Activated CD4-positive, CD25-positive, alpha-beta regulatory T cell treated with anti-CD3 and anti-CD28 coated beads, Interleukin-2, amount 50 U/mL, for 16 hours (primary cell): ENCODE results near the gene FAHD1.

Experiments
- DNase-seq: peaks from one replicate; pipeline ENCODE4 v3.0.0-alpha.2; 2020; ENCODE audit warnings: low read depth, low spot score

The FAHD1 gene

GRCh38 chr16:1817276-1817589 lies 9.8 kb upstream of the FAHD1 start:
- no peak for DNase-seq

- no peak for DNase-seq
Measured at GRCh38 chr16:1817716-1818115, 9.3 kb upstream of the FAHD1 start.

- DNase-seq: no peak
Measured at GRCh38 chr16:1818204-1818872, 8.7 kb upstream of the FAHD1 start.

- DNase-seq: no peak
Measured at GRCh38 chr16:1818873-1819525, 8.0 kb upstream of the FAHD1 start.

GRCh38 chr16:1819611-1820010 lies 7.4 kb upstream of the FAHD1 start:
- no peak for DNase-seq

- no peak for DNase-seq
Measured at GRCh38 chr16:1820096-1820945, 6.7 kb upstream of the FAHD1 start.

- no peak for DNase-seq
Measured at GRCh38 chr16:1820946-1821290, 6.1 kb upstream of the FAHD1 start.

GRCh38 chr16:1821861-1822611 lies 5.0 kb upstream of the FAHD1 start:
- DNase-seq: no peak

GRCh38 chr16:1822801-1823200 lies 4.2 kb upstream of the FAHD1 start:
- DNase-seq: no peak

GRCh38 chr16:1823821-1824220 lies 3.2 kb upstream of the FAHD1 start:
- DNase-seq: no peak

- no peak for DNase-seq
Measured at GRCh38 chr16:1825381-1825863, 1.6 kb upstream of the FAHD1 start.

GRCh38 chr16:1825864-1826690 lies 929 bp upstream of the FAHD1 start:
- DNase-seq: peak; percentile 36

GRCh38 chr16:1828645-1829410 lies 1.8 kb downstream of the FAHD1 start:
- DNase-seq: no peak

- no peak for DNase-seq
Measured at GRCh38 chr16:1830213-1830612, 3.2 kb downstream of the FAHD1 start.

GRCh38 chr16:1831186-1832075 lies 4.4 kb downstream of the FAHD1 start:
- no peak for DNase-seq

- DNase-seq: no peak
Measured at GRCh38 chr16:1832838-1833454, 5.9 kb downstream of the FAHD1 start.

GRCh38 chr16:1834096-1834495 lies 7.1 kb downstream of the FAHD1 start:
- DNase-seq: no peak

GRCh38 chr16:1839554-1839953 lies 12.5 kb downstream of the FAHD1 start:
- no peak for DNase-seq

- no peak for DNase-seq
Measured at GRCh38 chr16:1845985-1846384, 19.0 kb downstream of the FAHD1 start.
